Kidney tubule cell (primary cell): ENCODE results near the gene LAGE3.

Experiments used
- DNase-seq: peaks from one replicate; pipeline ENCODE4 v3.0.0-alpha.2; 2018; ENCODE audit warnings: low spot score

Gene LAGE3

DNA sequence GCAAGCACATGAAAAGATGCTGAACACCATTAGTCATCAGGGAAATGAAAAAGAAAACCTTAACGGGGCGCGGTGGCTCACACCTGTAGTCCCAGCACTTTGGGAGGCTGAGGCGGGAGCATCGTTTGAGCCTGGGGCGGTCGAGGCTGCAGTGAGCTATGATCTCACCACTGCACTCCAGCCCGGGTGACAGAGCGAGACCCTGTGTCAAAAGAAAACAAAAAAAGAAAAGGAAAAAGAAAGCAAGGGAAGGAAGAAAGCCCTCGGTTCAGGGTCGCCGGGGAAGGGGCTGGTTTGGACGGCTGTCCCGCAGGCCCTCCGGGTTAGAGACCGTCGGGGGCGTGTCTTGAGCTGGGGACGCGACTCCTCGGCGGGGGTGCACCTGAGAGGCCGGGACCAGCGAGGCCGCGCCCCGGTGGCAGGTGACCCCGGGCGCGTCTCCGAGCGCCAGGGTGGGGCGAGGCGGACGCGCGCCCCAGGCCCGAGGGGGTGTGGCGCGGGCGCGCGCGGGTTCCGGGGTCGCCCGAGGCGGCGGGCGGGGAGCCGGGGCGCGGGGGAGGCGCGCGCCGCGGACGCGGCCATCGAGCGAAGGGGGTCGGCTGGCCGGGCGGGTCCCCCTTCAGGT is 21.5 kb downstream of the LAGE3 start:
- DNase-seq: peak; percentile 61

DNA sequence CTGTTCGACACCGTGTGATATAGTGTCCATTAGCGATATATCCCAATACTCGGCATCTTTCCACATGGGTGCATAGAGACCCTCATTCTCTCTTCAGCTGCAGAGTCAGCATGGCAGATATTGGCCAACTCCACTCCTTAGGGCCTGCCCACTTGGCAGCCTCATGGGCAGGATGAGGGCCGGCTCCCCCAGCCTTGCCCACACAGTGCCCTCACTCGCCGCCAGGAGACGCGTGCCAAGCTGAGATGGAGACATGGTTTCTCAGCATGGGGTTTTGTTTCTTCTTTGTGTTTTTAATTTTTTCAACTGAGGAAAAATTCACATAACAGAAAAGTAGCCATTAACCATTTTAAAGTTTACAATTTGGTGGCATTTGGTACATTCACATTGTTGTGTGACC is 26.3 kb downstream of the LAGE3 start:
- DNase-seq: no peak

DNA sequence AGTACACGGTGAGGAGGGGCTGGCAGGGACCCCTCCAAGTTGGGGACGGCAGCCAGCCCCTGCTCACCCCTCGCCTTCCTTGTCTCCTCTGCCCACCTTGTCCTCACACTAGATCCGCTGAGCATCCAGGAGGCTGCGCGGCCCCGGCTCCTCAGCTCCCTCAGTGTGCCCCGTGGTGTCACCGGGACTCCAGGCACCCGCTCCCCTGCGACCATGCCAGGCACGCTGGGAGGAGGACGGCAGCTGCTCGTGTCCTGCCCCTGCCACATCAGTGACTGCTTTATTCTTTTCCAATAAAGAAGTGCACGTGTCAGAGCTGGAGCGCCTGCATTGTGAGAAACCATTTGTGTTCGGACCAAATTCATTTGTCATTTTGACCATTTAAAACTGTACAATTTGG is 28.8 kb downstream of the LAGE3 start:
- DNase-seq: no peak

DNA sequence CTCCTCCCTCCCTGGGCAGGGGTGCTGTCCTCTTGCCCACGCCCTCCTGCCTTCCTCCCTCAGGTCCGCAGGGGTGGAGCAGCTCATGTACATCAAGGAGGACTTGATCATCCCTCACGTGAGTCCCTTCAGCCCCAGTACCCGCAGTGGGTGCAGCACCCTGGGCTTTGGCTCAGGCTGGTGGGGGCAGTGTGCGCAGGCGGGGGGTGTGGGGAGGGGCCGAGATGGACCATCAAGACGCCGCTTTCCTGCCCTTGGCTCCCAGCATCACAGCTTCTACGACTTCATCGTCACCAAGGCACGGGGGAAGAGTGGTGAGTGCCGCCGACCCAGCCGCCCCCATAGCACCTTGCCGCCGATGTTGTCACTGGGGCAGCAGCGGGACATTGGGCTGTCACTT is 29.5 kb downstream of the LAGE3 start:
- DNase-seq: no peak

DNA sequence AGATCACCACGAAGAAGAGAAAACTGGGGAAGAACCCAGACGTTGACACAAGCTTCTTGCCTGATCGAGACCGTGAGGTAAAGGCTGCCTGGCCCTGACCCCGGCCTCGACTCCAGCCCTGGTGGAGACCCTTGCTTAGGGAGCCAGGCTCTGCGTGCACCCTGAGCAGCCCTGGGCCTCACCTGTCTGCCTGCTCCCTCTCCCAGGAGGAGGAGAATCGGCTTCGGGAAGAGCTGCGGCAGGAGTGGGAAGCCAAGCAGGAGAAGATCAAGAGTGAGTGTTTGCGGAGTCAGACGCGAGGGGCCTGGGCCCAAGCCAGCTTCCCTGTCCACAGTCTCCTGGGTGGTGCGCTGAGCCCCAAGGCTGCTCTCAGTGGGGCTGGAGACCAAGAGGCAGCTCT is 30.6 kb downstream of the LAGE3 start:
- no peak for DNase-seq

DNA sequence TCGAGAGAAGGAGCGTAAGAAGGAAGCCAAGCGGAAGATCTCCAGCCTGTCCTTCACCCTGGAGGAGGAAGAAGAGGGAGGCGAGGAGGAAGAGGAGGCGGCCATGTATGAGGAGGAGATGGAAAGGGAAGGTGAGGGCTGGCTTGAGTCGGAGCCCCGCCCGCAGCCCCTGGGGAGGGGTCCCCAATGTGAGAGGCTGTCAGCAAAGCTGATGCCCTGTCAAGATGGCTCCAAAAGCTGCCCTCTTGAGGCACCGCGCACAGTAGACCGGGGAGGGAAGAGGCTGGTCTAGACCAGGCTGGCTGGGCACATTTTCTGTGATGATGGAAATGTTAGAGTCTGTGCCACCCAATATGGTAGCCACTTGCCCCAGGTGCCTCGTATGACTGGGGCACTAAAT is 32.7 kb downstream of the LAGE3 start:
- no peak for DNase-seq

DNA sequence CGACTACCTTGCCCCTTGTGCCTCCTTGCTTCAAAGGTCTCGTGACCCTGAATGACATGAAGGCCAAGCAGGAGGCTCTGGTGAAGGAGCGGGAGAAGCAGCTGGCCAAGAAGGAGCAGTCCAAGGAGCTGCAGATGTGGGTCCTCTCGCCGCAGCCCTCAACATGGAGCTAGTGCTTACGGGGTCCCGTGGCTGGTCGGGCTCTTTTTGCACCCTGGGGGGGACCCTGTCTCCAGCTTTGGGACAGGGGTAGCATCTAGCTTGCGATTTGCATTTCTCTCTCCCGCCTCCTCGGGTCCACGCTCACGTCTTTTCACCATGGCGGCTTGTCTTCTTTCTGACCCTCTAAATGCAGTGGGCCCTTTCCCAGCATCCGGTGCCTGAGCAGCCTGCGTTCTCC is 33.3 kb downstream of the LAGE3 start:
- DNase-seq: no peak

DNA sequence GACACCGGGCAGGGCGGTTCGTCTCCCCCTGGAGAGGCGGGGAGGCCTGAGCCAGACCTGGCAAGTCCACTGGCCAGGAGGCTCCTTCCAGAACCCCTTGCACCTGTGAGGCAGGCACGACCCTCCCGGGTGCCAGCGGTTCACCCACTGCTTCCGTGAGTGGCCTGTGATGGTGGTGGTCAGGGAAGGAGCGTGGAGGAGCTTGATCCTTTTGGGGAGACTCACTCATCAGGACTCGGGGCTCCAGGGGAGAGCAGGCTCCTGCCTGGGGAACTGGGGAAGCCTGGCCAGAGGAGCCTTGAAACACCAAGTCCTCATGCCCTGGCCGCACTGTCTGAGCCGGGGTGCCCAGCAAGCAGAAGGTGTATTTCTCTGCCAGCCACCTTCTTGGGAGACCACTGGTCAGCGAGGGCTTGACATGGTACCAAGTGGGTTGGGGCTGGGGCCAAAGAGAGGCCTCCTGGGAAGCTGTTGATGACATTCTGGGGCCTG is 34.3 kb downstream of the LAGE3 start:
- no peak for DNase-seq

DNA sequence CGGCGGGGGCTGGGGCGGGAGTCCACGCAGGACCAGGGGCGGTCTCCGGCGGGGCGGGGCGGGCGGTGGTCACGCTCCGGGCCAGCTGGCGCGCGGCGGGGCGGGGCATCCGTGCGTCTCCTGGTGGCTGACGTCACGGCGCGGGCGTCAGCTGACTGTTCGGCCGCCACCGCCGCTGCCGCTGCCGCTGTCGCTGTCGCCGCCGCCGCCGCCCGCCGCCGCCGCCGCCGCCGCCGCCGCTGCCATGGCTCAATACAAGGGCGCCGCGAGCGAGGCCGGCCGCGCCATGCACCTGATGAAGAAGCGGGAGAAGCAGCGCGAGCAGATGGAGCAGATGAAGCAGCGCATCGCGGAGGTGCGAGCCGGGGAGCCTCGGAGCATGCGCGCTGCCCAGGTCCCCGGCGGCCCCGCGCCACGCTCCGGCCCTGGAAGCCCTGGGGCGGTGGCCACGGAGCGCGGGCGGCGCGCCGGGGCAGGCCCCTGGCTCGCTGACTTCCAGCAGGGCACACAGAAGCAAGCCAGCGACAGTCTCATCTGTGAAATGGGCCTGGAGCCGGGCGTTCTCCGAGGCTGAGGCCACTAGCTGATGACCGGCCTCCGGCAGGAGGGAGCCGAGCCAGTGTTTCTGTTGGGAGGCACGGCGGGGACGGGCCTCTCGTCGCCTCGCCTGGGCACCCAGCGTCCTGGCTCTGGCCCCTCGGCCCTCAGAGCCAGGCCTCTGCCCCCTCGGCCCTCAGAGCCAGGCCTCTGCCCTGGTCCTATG is 34.9 kb downstream of the LAGE3 start, which contains the start of gene FAM50A:
TSS of gene FAM50A (plus strand) at position 150 of the 763 bp plus-strand sequence. CDS start at position 245, 95 bp downstream.
- peak; percentile 63 for DNase-seq

DNA sequence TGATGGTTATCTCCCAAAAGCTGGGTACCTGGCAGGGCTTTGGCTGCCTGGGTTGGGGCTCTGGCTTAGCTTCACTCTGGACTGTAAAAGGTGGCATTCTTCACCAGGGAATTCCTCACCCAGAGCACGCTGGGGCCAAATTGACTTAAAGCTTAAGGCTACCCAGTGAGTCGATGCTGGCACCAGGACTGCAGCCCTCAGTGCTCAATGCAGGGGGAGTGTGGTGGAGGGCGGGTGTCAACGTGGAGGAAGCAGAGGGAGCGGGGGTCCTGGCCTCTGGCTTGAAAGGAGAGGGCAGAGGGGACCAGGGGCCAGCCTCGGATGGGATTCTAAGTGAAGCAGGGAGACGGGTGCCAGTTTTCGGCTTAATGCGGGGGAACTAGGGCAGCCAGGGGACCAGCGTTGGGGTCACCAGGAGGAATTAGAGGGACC is 35.6 kb downstream of the LAGE3 start:
- DNase-seq: no peak

DNA sequence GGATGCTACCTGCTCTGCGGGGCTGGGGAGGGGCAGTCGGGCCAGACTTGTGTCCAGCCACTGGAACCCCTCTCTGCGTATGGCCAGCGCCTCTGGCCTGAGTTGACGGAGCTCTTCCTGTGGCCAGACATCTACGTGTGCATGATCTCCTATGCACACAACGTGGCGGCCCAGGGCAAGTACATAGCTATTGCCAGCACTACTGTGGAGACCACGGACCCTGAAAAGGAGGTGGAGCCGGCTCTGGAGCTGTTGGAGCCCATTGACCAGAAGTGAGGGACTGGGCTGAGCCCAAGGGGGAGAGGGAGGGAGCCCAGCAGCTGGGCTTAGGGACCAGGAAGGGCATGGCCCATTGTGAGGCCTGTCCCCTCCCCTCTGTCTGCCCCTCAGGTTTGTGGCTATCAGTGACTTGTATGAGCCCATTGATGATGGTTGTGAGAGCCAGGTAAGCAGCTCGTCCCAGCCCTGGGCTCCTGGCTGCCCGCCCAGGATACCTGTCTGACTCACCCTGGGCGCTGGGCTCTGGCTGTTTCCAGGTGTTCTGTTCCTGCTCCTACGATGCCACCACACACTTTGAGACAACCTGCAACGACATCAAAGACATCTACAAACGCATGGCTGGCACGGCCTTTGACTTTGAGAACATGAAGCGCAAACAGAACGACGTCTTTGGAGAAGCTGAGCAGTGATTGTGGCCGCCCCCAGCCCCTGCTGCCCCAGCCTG is 36.9 kb downstream of the LAGE3 start:
- DNase-seq: peak; percentile 34

DNA sequence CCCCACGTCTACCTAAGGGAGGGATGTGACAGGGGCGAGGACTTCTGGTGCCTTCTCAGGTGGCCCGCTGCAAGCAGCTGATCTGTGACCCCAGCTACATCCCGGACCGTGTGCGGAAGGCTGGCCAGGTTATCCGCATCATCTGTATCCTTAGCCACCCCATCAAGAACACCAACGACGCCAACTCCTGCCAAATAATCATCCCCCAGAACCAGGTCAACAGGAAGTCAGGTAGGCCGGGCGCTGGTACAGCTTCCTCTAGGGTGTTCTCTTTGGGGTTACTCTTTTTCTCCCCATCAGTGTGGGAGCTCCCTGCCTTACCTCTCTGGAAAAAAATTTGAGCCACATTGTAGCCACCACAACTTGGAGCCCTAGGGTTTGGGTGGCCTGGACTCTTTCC is 37.5 kb downstream of the LAGE3 start:
- no peak for DNase-seq

DNA sequence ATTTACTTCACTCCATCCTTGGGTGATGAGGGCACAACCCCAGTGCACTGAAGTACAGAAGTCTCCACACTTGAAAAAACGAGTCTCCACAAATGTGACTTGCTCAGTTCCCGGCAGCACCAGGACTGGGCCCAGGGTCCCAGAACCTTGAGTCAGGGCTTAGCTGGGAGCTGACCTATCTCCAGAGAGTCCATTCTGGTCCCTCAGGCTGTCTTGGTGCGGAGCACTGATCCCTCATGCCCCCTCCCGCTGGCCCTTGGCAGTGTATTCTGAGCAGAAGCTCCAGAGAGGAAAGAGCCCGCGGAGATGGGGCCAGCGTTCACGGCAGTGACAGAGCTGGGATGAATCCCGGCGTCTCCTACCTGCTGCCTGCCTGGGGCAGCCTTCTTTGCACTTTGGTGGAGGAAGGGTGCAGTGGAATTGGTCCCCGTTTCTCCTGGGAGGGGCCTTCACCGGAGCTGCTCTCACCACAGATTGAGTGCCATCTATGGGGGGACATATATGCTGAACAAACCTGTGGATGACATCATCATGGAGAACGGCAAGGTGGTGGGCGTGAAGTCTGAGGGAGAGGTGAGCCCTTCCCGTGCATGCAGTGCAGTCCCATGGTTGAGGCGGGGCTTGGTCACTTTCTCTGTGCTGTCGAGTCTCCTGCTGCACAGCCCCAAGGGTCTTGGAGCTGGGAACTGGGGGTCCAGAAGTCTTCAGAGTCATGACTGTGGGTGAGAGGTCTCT is 38.3 kb downstream of the LAGE3 start:
- DNase-seq: no peak

DNA sequence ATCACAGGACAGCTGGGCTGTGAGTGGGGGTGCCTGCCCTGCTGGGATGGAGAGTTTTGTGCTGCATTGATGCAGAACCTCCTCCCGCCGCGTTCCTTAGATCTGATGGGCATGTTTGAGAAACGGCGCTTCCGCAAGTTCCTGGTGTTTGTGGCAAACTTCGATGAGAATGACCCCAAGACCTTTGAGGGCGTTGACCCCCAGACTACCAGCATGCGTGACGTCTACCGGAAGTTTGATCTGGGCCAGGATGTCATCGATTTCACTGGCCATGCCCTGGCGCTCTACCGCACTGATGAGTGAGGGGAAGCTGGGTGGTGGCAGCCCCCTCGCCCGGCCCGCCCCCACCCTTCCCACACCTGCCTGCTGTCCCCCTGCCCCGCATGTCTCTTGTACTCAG is 39.2 kb downstream of the LAGE3 start:
- no peak for DNase-seq

DNA sequence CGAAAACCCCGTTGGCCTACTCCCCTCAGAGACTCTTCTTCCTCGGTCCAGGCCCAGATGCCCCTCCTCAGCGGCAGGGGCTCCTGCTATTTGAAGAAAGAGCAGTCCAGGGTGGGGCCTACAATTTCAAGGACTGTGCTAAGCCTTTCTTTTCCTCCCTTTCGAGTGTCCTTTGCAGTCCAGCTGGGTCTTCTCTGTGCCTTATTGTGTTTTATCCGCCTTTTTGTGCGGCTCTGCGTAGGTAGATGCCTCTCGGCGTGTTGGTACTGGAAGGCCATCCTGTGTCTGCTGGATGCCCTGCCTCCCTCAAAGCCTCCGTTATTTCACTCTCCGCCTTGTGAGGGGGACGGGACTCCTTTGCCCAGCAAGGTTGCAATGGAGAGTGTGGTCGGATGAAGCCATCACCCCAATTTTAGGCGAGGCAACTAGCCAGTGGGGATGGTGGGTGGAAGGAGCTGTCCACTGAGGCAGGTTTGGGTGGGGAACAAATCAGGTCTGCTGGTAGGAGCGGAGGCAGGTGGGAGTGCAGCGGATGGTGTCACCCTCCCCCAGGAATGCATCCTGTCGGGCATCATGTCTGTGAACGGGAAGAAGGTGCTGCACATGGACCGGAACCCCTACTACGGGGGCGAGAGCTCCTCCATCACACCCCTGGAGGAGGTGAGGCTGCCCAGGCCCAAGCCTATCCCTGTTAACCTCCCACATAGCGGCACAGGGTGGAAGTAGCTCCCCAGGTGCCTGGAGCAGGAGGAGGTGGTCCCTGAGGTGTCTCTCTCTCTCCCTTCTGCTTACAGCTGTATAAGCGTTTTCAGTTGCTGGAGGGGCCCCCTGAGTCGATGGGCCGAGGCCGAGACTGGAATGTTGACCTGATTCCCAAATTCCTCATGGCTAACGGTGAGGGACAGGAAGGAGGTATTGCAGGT is 40.8 kb downstream of the LAGE3 start:
- DNase-seq: no peak

DNA sequence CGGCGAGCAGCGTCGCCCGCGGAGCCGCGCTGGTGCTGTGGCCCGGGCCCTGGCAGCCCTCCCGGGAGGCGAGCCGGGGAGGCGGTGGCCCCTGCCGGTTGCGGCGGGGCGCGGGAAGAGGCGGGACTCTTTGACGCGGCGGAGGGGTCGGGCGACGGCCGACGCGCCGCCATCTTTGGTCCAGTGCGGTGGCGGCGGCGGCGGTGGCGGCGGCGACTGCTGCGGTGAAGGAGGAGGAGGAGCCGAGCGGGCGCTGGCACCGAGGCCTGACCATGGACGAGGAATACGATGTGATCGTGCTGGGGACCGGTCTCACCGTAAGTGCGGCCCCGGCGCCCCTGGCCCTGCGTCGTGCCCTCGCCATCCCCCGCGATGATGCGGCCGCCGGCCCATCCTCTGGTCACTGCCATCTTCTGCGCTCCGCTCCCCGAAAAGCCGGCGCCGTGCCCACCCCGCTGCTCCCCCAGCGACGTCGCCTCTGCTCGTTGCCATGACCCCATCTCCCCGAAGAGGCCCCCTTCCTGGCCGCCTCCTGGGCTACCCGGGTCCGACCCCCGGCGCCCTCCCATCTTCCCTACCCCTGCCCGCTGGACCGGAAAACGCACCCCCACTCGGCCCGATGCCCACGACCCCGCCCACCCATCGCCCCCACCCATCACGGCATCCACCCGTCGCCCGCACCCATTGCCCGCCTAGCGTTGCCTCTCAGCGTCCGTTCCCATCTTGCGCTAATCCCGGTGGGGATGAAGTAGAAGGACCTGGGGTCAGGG is 41.9 kb downstream of the LAGE3 start, which contains the start of gene GDI1:
TSS of gene GDI1 (plus strand) at position 172 of the 770 bp plus-strand sequence. CDS start at position 273, 101 bp downstream.
- DNase-seq: peak; percentile 62

DNA sequence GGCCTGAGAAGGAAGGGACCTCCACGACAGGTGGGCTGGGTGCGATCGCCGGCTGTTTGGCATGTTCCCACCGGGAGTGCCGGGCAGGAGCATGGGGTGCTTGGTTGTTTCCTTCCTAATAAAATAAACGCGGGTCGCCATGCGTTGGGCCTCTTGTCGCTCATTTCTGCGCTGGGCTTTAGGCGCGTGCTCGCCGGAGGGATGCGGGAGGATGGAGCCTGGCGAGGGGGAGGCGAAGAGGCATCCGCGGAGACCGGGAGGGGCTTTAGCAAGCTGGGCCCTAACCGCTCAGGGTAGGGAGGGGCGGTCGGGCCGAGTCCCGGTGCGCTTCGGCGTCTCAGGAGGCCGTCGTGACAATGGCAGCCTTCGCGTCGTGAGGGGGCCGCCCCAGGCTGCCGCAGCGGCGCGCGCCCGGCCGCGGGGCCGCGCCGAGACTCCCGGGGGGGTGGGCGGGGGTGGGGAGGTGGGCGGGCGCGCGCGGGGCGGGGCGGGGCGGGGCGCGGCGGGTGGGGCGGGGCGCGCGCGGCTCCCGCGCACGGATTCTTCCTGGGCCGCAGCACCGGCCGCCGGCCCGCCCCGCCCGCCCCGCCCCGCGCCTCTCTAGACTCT is 42.6 kb downstream of the LAGE3 start:
- no peak for DNase-seq

DNA sequence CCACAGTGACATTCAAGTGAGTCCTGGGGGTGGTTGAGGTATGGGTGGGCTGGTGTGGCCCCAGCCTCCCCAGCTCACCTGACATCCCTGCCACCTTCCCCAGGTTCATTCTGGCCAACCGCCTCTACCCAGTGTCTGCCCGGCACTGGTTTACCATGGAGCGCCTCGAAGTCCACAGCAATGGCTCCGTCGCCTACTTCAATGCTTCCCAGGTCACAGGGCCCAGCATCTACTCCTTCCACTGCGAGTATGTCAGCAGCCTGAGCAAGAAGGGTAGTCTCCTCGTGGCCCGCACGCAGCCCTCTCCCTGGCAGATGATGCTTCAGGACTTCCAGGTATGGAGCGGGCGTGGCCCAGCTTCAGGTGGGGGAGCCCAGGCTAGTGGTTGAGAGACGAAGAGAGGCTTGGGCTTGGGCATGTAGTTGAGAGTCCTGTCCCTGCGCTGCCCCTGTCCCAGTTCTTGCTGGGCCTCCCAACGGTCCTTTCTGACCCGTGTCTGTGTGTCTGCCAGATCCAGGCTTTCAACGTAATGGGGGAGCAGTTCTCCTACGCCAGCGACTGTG is 43.8 kb downstream of the LAGE3 start:
- no peak for DNase-seq

DNA sequence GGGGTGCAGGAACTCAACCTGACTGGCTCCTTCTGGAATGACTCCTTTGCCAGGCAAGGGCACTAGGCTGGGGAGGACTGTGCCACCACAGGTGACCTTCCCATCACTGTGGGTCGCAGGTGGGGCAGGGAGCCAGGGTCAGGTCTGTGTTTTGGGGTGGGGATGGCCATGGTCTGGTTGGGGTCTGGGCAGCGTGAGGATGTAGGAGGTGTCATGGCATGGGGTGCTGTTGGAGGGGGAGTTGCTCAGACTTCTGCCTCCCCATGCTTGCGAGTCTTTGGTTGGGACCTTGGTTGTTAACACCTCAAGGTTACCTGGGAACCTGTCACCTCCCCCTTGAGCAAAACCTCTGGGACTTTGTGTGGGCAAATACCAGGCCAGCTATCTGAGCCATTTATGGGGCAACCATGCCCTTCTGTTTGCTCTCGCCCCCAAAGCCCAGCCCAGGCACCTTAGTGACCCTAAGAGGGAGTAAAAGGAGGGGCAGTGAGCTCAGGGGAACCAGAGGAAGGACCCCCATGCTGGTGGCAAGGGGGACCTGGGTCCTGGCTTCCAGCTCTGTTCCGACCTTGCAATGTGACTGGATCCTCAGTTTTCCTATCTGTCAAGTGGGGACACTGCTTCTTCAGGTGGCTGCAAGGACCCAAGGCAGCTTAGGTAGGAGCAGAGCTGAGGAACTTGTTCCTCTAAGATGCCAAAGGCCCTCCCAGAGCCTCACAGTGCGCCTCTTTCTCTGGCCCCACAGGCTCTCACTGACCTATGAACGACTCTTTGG is 44.5 kb downstream of the LAGE3 start:
- DNase-seq: no peak
